ENCODE data around the gene BCL2. TPM values are rescaled to one million over a fixed set of nuclear protein-coding genes. Genes with fewer than 3 reads are reported as not detected.
"Not testable (repeated sequence)": the region's sequence is repeated elsewhere in the genome, so short reads cannot be mapped to it uniquely, and the experiment has no call there.

BCL2 gene
- total and polyA plus RNA-seq, 5 donors = 2.7 to 7.7 (median 4.0) TPM

DNA sequence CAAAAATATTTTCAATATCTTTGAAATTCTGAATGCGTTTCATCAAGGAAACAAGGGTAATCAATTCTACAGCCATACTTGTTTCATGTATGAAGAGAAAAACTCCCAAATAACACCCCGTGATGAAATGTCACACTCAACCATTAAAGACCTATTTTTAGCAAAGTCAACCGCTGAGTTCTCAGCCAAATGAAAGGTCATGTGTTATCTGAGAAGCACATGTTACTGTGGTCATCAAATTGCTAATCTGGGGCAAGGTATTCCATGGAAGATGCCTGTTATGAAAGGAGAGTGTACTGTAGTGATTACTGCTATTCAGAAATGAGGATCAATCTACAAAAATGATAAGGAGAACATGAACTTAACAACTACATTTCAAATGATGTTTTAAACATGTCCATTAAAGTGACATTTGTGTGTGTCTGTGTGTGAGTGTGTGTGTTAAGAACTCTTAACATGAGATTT is 126.7 kb downstream of the BCL2 start:
- DNase-seq (no peak), ATAC-seq (peak; percentile 38 to 76)
- intact Hi-C loops (cut with DNase I) = no loop called here
- H3K4me1 ChIP-seq (ENCODE audit: control insufficient read depth, insufficient read depth, low read length) = peaks cover 6% of the 10 kb centered on the region
- no peaks in the 10 kb centered on the region for H3K9me3 ChIP-seq (ENCODE audit: control insufficient read depth, low read length)
- no peak overlapping the region for H3K4me3 ChIP-seq (ENCODE audit: low read length)
- 47% methylated on average over 3 of the region's 3 CpGs for WGBS
- peak overlapping the region; percentile 45 for H3K27ac ChIP-seq (ENCODE audit: low read length)
- no peaks in the 10 kb centered on the region for H3K27me3 ChIP-seq (ENCODE audit: control insufficient read depth, insufficient read depth)

DNA sequence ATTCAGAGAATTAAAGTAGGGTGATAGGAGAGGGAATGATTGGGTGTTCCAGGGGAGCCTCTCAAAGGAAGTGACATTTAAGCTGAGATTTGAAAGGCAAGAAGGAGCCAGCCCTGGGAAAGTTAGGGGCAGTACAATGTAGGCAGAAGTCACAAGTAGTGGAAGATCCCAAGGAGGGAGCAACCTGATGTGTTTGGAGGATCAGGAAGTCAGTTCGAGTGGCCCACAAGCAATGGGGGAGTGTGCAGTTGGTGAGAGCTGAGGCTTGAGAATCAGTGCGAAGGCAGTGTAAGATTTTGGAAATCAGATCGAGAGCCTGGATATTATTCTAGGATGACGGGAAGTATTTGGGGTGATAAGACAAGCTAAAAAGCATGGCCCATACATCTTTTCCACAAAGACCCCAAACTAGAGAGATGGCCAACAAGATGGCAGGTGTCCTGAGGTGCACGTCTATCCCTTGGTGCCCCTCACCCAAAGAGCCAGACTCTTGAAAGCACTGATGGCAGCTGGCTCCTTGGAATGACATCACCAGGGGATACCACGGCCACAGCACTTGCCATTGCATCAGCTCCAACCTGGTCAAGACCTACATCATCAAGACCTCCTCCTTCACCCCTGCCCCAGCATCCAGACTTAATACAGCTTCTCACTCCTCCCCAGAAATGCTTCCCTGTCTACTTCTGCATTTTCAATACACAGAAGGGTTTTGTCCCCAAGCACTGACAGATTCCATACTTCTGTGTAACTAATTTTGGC is 127.3 kb downstream of the BCL2 start:
- no peaks in the 10 kb centered on the region for H3K27me3 ChIP-seq (ENCODE audit: control insufficient read depth, insufficient read depth)
- peaks cover 5% of the 10 kb centered on the region for H3K4me1 ChIP-seq (ENCODE audit: control insufficient read depth, insufficient read depth, low read length)
- 94% methylated on average over 6 of the region's 6 CpGs for WGBS
- H3K27ac ChIP-seq (ENCODE audit: low read length) = peak overlapping the region; percentile 91
- no peaks in the 10 kb centered on the region for H3K9me3 ChIP-seq (ENCODE audit: control insufficient read depth, low read length)
- intact Hi-C loops (cut with DNase I) = no loop called here
- H3K4me3 ChIP-seq (ENCODE audit: low read length) = no peak overlapping the region
- peak in 1 of 2 donors; percentile 23 for ATAC-seq
- no peak for DNase-seq

- 54% methylated on average over 1 of the region's 1 CpG for WGBS
- DNase-seq (no peak), ATAC-seq (no peak)
- Histone ChIP-seq H3K4me1 (ENCODE audit: control insufficient read depth, insufficient read depth, low read length) (peaks cover 5% of the 10 kb centered on the region), H3K27me3 (ENCODE audit: control insufficient read depth, insufficient read depth) (no peaks in the 10 kb centered on the region), H3K27ac (ENCODE audit: low read length) (no peak overlapping the region), H3K4me3 (ENCODE audit: low read length) (no peak overlapping the region), H3K9me3 (ENCODE audit: control insufficient read depth, low read length) (no peaks in the 10 kb centered on the region)
- intact Hi-C loops (cut with DNase I) = no loop called here
Measured at GRCh38 chr18:63191413-63191812, 128.2 kb downstream of the BCL2 start.

GRCh38 chr18:63190838-63191237 is 128.7 kb downstream of the BCL2 start:
- DNase-seq; H3K4me3 ChIP-seq (ENCODE audit: low read length); intact Hi-C loops (cut with DNase I); H3K27ac ChIP-seq (ENCODE audit: low read length); ATAC-seq; H3K4me1 ChIP-seq (ENCODE audit: control insufficient read depth, insufficient read depth, low read length); H3K27me3 ChIP-seq (ENCODE audit: control insufficient read depth, insufficient read depth); H3K9me3 ChIP-seq (ENCODE audit: control insufficient read depth, low read length): not testable (repeated sequence)
- over 99% methylated on average over 2 of the region's 2 CpGs for whole genome bisulfite sequencing

DNA sequence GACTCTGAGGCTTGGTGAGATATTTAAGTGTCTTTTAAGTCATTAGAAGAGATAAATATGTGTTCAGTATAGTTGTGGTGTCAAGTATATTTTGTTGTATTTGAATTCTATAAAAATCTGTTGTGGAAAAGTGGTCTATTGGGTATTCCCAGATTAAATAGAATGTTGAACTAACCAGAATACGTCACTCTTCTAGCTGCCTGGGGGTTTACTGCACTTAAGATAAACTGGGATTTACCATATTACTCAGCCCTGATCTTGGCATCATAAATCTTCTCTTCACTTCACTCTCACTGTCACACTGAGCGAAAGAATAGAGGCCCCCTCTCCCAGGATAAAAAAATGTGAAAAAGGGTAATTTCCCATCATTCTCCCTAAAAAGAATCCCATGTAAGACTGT is 129.8 kb downstream of the BCL2 start:
- Histone ChIP-seq H3K27ac (ENCODE audit: low read length) (no peak overlapping the region), H3K4me3 (ENCODE audit: low read length) (no peak overlapping the region), H3K27me3 (ENCODE audit: control insufficient read depth, insufficient read depth) (no peaks in the 10 kb centered on the region), H3K4me1 (ENCODE audit: control insufficient read depth, insufficient read depth, low read length) (peaks cover 5% of the 10 kb centered on the region), H3K9me3 (ENCODE audit: control insufficient read depth, low read length) (no peaks in the 10 kb centered on the region)
- no peak for DNase-seq
- ATAC-seq = no peak
- intact Hi-C loops (cut with DNase I) = no loop called here
- 66% methylated on average over 2 of the region's 2 CpGs for WGBS

- DNase-seq = no peak
- Histone ChIP-seq H3K27me3 (ENCODE audit: control insufficient read depth, insufficient read depth) (no peaks in the 10 kb centered on the region), H3K27ac (ENCODE audit: low read length) (no peak overlapping the region), H3K9me3 (ENCODE audit: control insufficient read depth, low read length) (no peaks in the 10 kb centered on the region), H3K4me3 (ENCODE audit: low read length) (no peak overlapping the region), H3K4me1 (ENCODE audit: control insufficient read depth, insufficient read depth, low read length) (peaks cover 6% of the 10 kb centered on the region)
- WGBS = 92% methylated on average over 2 of the region's 2 CpGs
- ATAC-seq = no peak
- intact Hi-C loops (cut with DNase I) = no loop called here
Measured at GRCh38 chr18:63189041-63189440, 130.5 kb downstream of the BCL2 start.

- no peak for DNase-seq
- no peak for ATAC-seq
- H3K4me3 ChIP-seq (ENCODE audit: low read length) = no peak overlapping the region
- H3K27me3 ChIP-seq (ENCODE audit: control insufficient read depth, insufficient read depth) = no peaks in the 10 kb centered on the region
- intact Hi-C loops (cut with DNase I) = no loop called here
- no peak overlapping the region for H3K27ac ChIP-seq (ENCODE audit: low read length)
- WGBS = 70% methylated on average over 6 of the region's 6 CpGs
- no peaks in the 10 kb centered on the region for H3K9me3 ChIP-seq (ENCODE audit: control insufficient read depth, low read length)
- H3K4me1 ChIP-seq (ENCODE audit: control insufficient read depth, insufficient read depth, low read length) = peaks cover 7% of the 10 kb centered on the region
Measured at GRCh38 chr18:63187791-63188460, 131.6 kb downstream of the BCL2 start.

DNA sequence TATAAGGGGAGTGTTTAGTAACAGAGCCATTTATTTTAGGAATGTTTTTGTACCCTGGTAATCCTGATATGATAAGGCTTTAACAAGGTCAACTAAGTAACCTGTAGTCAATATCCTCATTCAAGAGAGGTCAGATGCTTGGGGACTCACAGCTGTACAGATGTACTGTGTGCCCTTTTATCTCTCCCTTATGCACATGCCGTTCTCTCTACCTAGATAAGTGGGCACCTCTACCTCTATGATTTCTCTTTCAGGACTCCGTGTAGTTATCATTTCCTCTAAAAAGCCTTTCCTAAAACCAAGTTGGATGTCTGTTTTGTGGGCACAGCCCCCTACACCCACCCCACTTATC is 132.4 kb downstream of the BCL2 start:
- no peak for DNase-seq
- Histone ChIP-seq H3K27me3 (ENCODE audit: control insufficient read depth, insufficient read depth) (no peaks in the 10 kb centered on the region), H3K9me3 (ENCODE audit: control insufficient read depth, low read length) (no peaks in the 10 kb centered on the region), H3K4me1 (ENCODE audit: control insufficient read depth, insufficient read depth, low read length) (peaks cover 7% of the 10 kb centered on the region), H3K27ac (ENCODE audit: low read length) (no peak overlapping the region), H3K4me3 (ENCODE audit: low read length) (no peak overlapping the region)
- WGBS = 68% methylated on average over 2 of the region's 2 CpGs
- peak in 1 of 2 donors; percentile 30 for ATAC-seq
- intact Hi-C loops (cut with DNase I) = no loop called here

DNA sequence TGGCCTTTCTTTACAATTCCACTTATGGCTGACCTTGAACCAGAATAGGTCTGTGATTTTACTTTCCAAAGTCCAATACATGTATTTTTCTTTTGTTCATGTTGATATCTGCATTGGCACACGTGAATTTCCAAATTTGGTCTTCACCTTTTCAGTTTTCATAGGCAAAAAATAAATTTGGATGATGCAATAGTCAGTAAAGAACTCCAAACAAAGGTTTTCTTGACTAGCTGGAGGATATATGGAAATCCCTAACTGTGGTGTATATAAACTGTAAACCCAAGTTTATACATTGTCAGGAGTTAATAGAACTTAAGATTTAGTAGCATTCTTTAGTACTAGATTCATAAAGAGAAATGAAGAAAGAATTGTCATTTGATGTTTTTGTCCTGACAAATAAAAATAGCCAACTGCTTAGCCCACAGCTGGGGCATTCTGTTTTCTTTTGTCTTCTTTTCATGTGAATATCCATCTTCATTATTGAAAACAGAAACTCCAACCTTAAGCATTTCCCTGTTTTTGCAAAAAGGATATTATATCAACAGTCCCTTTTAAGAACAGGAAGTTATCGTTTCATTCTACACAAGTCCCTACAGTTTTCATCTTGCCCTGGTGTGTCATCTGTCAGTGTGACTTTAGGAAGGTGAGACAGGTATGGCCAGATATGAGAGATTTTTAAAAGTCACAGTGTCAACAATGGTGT is 132.9 kb downstream of the BCL2 start:
- DNase-seq (no peak), ATAC-seq (no peak)
- H3K27ac ChIP-seq (ENCODE audit: low read length) = no peak overlapping the region
- intact Hi-C loops (cut with DNase I) = no loop called here
- H3K4me3 ChIP-seq (ENCODE audit: low read length) = no peak overlapping the region
- H3K27me3 ChIP-seq (ENCODE audit: control insufficient read depth, insufficient read depth) = no peaks in the 10 kb centered on the region
- H3K4me1 ChIP-seq (ENCODE audit: control insufficient read depth, insufficient read depth, low read length) = peaks cover 8% of the 10 kb centered on the region
- 61% methylated on average over 2 of the region's 2 CpGs for WGBS
- H3K9me3 ChIP-seq (ENCODE audit: control insufficient read depth, low read length) = no peaks in the 10 kb centered on the region

DNA sequence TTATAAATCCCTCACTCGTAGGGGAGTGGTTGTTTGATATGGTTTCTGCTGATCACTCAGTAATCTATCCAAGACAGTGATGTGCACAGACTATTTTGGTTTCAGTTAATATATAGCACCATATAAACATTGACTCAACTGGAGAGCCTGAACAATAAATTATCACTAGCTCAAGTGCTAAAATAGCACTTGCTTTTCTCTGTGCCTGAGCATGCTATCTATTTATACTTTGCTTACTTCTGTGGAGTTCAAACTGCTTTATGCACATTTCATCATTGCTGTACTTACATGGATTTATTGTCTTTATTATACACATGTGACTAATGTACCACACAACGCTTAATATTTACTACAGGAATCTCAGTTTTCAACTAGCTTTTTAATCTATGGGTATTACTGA is 133.6 kb downstream of the BCL2 start:
- peaks cover 9% of the 10 kb centered on the region for H3K4me1 ChIP-seq (ENCODE audit: control insufficient read depth, insufficient read depth, low read length)
- H3K4me3 ChIP-seq (ENCODE audit: low read length) = no peak overlapping the region
- no peak overlapping the region for H3K27ac ChIP-seq (ENCODE audit: low read length)
- DNase-seq = no peak
- no peak for ATAC-seq
- H3K9me3 ChIP-seq (ENCODE audit: control insufficient read depth, low read length) = no peaks in the 10 kb centered on the region
- WGBS = 73% methylated on average over 2 of the region's 2 CpGs
- H3K27me3 ChIP-seq (ENCODE audit: control insufficient read depth, insufficient read depth) = no peaks in the 10 kb centered on the region
- intact Hi-C loops (cut with DNase I) = no loop called here

All from right cardiac atrium (tissue), 5 donors.